ENCODE results near the gene ITGB1BP1. TPM values are rescaled to one million over a fixed set of nuclear protein-coding genes. Genes with fewer than 3 reads are reported as not detected.

The ITGB1BP1 gene
- total and polyA plus RNA-seq, 9 of the 15 experiments (the other 6 are each of a cell fraction or from before 2014, with no cell fraction given): 37.8 to 95.3 (median 50.4) TPM

DNA sequence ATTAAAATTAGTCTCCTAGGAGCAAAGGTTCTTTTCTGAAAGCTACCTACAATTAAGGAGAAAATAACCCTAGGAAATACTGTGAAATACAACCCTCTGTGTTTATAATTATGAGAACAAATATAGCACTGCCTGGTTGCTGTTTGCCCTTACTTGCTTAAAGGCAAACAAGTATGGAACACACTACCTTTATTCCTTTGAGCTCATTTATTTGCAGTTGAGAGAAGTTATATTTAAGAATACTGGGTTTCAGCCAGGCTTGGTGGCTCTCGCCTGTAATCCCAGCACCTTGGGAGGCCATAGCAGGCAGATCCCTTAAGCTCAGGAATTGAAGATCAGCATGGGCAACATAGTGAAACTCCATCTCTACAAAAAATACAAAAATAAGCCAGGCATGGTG lies 27.9 kb upstream of the ITGB1BP1 start (continued):
- no peak for TF ChIP-seq STAT5A (IDR thresholded peaks at IDR 0.05; ENCODE audit: borderline replicate concordance, low read length)
- no peak for TF ChIP-seq PTBP1 (IDR thresholded peaks at IDR 0.05; ENCODE audit: low read depth, low read length)
- no peak for TF ChIP-seq RUNX1 (IDR thresholded peaks at IDR 0.05; ENCODE audit: low read depth)

DNA sequence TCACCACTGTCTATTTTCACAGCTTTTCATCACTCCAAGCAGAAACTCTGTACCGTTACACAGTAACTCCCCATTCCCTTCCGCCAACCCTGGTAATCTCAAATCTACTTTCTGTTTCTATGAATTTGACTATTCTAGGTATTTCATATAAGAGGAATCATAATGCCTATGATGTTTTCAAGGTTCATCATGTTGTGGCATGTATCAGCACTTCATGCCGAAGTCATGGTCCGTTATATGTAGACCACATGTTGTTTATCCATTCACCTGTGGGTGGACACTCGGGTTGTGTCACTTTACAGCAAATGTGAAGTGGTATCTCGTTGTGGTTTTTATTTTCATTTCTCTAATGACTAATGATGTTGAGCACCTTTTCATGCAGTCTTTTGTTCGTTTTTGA lies 21.8 kb upstream of the ITGB1BP1 start:
- no peaks in the 10 kb centered on the region for H3K9me3 ChIP-seq (replicated peaks; ENCODE audit: control insufficient read depth, insufficient read depth, low read depth, low read length)
- DNase-seq (ENCODE audit: extremely low read depth in 1 of 4, low spot score in 3 of 4) (no peak), ATAC-seq (no peak), FAIRE-seq (no peak)
- H2AFZ ChIP-seq (ENCODE audit: low read depth, low read length): no peak overlapping the region
- 86% methylated on average over 7 of the region's 7 CpGs for WGBS (ENCODE audit: insufficient coverage, low coverage, missing lambda C conversion rate)
- H3K27ac ChIP-seq (ENCODE audit: extremely low read depth, low read depth, low read length): no peak overlapping the region
- H3K4me3 ChIP-seq: no peak overlapping the region
- no peaks in the 10 kb centered on the region for H4K20me1 ChIP-seq (replicated peaks; ENCODE audit: control insufficient read depth, insufficient read depth, low read length)
- H3K27me3 ChIP-seq (ENCODE audit: control insufficient read depth in 2 of 2, insufficient read depth in 2 of 2, low read length in 2 of 2): no peaks in the 10 kb centered on the region
- no peak overlapping the region for H3K9ac ChIP-seq (ENCODE audit: insufficient read depth in 1 of 2, low read depth in 2 of 2, low read length in 2 of 2)
- POLR2A ChIA-PET: no interaction called here
- no peaks in the 10 kb centered on the region for H3K9me1 ChIP-seq (ENCODE audit: control insufficient read depth, insufficient read depth, low read length)
- intact Hi-C loops (cut with micrococcal nuclease): no loop called here
- H3K4me2 ChIP-seq (ENCODE audit: insufficient read depth, low read length): no peak overlapping the region
- CTCF ChIA-PET (ENCODE audit: low intra/inter-chr PET ratio): no interaction called here
- H3K4me1 ChIP-seq (replicated peaks in 1 of 2; ENCODE audit: control insufficient read depth in 2 of 2, insufficient read depth in 2 of 2, low read length in 2 of 2): no peaks in the 10 kb centered on the region
- H3K79me2 ChIP-seq (ENCODE audit: control insufficient read depth, insufficient read depth, low read length): no peaks in the 10 kb centered on the region
- peaks cover 74% of the 10 kb centered on the region for H3K36me3 ChIP-seq (ENCODE audit: control insufficient read depth, insufficient read depth, low read length)
- in situ Hi-C loops (cut with MboI): no loop called here
- BruUV-seq (replicated peaks): no TSS peak
- TF ChIP-seq ZNF668 (CRISPR knock-in tag; IDR thresholded peaks at IDR 0.05) (no peak), CSDE1 (IDR thresholded peaks at IDR 0.05) (no peak), ZNF785 (CRISPR knock-in tag; IDR thresholded peaks at IDR 0.05) (no peak), XRCC3 (IDR thresholded peaks at IDR 0.05) (no peak), ZNF583 (CRISPR knock-in tag; IDR thresholded peaks at IDR 0.05) (no peak), FOXK1 (CRISPR knock-in tag; IDR thresholded peaks at IDR 0.05; ENCODE audit: borderline replicate concordance) (no peak), E2F5 (CRISPR knock-in tag; IDR thresholded peaks at IDR 0.05) (no peak), ZNF644 (tag; IDR thresholded peaks at IDR 0.05; ENCODE audit: low read depth) (no peak), FOXJ3 (CRISPR knock-in tag; IDR thresholded peaks at IDR 0.05) (no peak), CBFB (CRISPR knock-in tag; IDR thresholded peaks at IDR 0.05) (no peak), GATAD2B (IDR thresholded peaks at IDR 0.05; ENCODE audit: borderline replicate concordance) (no peak), ZNF699 (CRISPR knock-in tag; IDR thresholded peaks at IDR 0.05; ENCODE audit: insufficient replicate concordance) (no peak)
- TF ChIP-seq, protein P1, sequence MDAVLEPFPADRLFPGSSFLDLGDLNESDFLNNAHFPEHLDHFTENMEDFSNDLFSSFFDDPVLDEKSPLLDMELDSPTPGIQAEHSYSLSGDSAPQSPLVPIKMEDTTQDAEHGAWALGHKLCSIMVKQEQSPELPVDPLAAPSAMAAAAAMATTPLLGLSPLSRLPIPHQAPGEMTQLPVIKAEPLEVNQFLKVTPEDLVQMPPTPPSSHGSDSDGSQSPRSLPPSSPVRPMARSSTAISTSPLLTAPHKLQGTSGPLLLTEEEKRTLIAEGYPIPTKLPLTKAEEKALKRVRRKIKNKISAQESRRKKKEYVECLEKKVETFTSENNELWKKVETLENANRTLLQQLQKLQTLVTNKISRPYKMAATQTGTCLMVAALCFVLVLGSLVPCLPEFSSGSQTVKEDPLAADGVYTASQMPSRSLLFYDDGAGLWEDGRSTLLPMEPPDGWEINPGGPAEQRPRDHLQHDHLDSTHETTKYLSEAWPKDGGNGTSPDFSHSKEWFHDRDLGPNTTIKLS (IDR thresholded peaks at IDR 0.05; ENCODE audit: borderline replicate concordance, low read depth): no peak
- TF ChIP-seq, protein P2, sequence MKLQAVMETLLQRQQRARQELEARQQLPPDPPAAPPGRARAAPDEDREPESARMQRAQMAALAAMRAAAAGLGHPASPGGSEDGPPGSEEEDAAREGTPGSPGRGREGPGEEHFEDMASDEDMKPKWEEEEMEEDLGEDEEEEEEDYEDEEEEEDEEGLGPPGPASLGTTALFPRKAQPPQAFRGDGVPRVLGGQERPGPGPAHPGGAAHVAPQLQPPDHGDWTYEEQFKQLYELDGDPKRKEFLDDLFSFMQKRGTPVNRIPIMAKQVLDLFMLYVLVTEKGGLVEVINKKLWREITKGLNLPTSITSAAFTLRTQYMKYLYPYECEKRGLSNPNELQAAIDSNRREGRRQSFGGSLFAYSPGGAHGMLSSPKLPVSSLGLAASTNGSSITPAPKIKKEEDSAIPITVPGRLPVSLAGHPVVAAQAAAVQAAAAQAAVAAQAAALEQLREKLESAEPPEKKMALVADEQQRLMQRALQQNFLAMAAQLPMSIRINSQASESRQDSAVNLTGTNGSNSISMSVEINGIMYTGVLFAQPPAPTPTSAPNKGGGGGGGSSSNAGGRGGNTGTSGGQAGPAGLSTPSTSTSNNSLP (IDR thresholded peaks at IDR 0.05; ENCODE audit: borderline replicate concordance, low read depth, low read length): no peak
